ENCODE measurements around the gene CCDC157. TPM values are rescaled to one million over a fixed set of nuclear protein-coding genes. Genes with fewer than 3 reads are reported as not detected.

The CCDC157 gene
- total RNA-seq, 4 donors from 2014 or later, result 1.0 to 10.5 (median 5.2) TPM

- peaks cover 0 to 37% (median 0%) of the 10 kb centered on the region in 3 donors for H3K36me3 ChIP-seq
- H3K27me3 ChIP-seq, result no peaks in the 10 kb centered on the region
- no peak overlapping the region for H3K4me3 ChIP-seq
- H3K4me1 ChIP-seq, result no peaks in the 10 kb centered on the region
- no peak overlapping the region for H3K27ac ChIP-seq
- TF ChIP-seq CTCF (IDR thresholded peaks at IDR 0.05) (no peak), EP300 (IDR thresholded peaks at IDR 0.05) (no peak), POLR2A (IDR thresholded peaks at IDR 0.05) (no peak)
- 46 to 56% methylated on average over 5 to 8 of the region's 8 CpGs for WGBS, 2 donors
- no peak for DNase-seq (ENCODE audit: low spot score in 2 of 2)
- no peaks in the 10 kb centered on the region for H3K9me3 ChIP-seq
These were observed 16.1 kb downstream of the CCDC157 start for GRCh38 chr22:30372915-30373314.

GRCh38 chr22:30373331-30374325 lies 16.8 kb downstream of the CCDC157 start:
- WGBS, 2 donors, result 72 to 80% methylated on average over 27 to 28 of the region's 33 CpGs
- H3K4me3 ChIP-seq, result no peak overlapping the region
- H3K4me1 ChIP-seq, result no peaks in the 10 kb centered on the region
- H3K9me3 ChIP-seq, result no peaks in the 10 kb centered on the region
- no peak overlapping the region for H3K27ac ChIP-seq
- H3K27me3 ChIP-seq, result no peaks in the 10 kb centered on the region
- TF ChIP-seq EP300 (IDR thresholded peaks at IDR 0.05) (no peak), CTCF (IDR thresholded peaks at IDR 0.05) (no peak)
- no peak for DNase-seq (ENCODE audit: low spot score in 2 of 2)
- H3K36me3 ChIP-seq, result peaks cover 0 to 43% (median 0%) of the 10 kb centered on the region in 3 donors

- Histone ChIP-seq H3K36me3 (peaks cover 0 to 54% (median 0%) of the 10 kb centered on the region in 3 donors), H3K4me3 (no peak overlapping the region), H3K4me1 (no peaks in the 10 kb centered on the region), H3K27me3 (no peaks in the 10 kb centered on the region), H3K9me3 (no peaks in the 10 kb centered on the region), H3K27ac (no peak overlapping the region)
- no peak for DNase-seq (ENCODE audit: low spot score in 2 of 2)
- 86 to 94% methylated on average over 5 to 13 of the region's 13 CpGs for WGBS, 2 donors
- TF ChIP-seq CTCF (IDR thresholded peaks at IDR 0.05) (no peak), POLR2A (IDR thresholded peaks at IDR 0.05) (no peak), EP300 (IDR thresholded peaks at IDR 0.05) (no peak)
These were observed 18.6 kb downstream of the CCDC157 start for GRCh38 chr22:30375312-30375849.

GRCh38 chr22:30380011-30380410 lies 23.2 kb downstream of the CCDC157 start:
- H3K36me3 ChIP-seq, result peaks cover 0 to 92% (median 0%) of the 10 kb centered on the region in 3 donors
- WGBS, 2 donors, result 94 to 96% methylated on average over 3 to 11 of the region's 20 CpGs
- H3K27ac ChIP-seq, result no peak overlapping the region
- H3K4me1 ChIP-seq, result no peaks in the 10 kb centered on the region
- no peak overlapping the region for H3K4me3 ChIP-seq
- H3K9me3 ChIP-seq, result no peaks in the 10 kb centered on the region
- H3K27me3 ChIP-seq, result no peaks in the 10 kb centered on the region
- no peak for TF ChIP-seq CTCF (IDR thresholded peaks at IDR 0.05)
- TF ChIP-seq EP300 (IDR thresholded peaks at IDR 0.05), result no peak
- no peak for TF ChIP-seq POLR2A (IDR thresholded peaks at IDR 0.05)
- no peak for DNase-seq (ENCODE audit: low spot score in 2 of 2)

GRCh38 chr22:30381264-30381663 lies 24.5 kb downstream of the CCDC157 start:
- no peaks in the 10 kb centered on the region for H3K9me3 ChIP-seq
- DNase-seq (ENCODE audit: low spot score in 2 of 2), result no peak
- H3K27ac ChIP-seq, result no peak overlapping the region
- 82 to 83% methylated on average over 10 to 12 of the region's 12 CpGs for WGBS, 2 donors
- no peak overlapping the region for H3K4me3 ChIP-seq
- peaks cover 0 to 7% (median 2%) of the 10 kb centered on the region in 4 donors for H3K4me1 ChIP-seq
- peaks cover 0 to 82% (median 0%) of the 10 kb centered on the region in 3 donors for H3K36me3 ChIP-seq
- no peaks in the 10 kb centered on the region for H3K27me3 ChIP-seq
- TF ChIP-seq POLR2A (IDR thresholded peaks at IDR 0.05) (no peak), EP300 (IDR thresholded peaks at IDR 0.05) (no peak), CTCF (IDR thresholded peaks at IDR 0.05) (no peak)
